GM23338 (cell line): Measurements from ENCODE around the gene SPINDOC. TPM values are rescaled to one million over a fixed set of nuclear protein-coding genes. Genes with fewer than 3 reads are reported as not detected.

Experiments
- ATAC-seq: fragments of 200-7000 bp; cut with Tn5 transposase; 3 replicates; pipeline ENCODE4 v1.9.1; 2020
- DNase-seq: peaks from one replicate; pipeline ENCODE4 v3.0.0-alpha.2; 2015; ENCODE audit warnings: low spot score
- H2AFZ ChIP-seq: fragments of 200-600 bp; sonication (generic); 2 replicates; pipeline ENCODE4 v1.8.0; 2016; ENCODE audit warnings: antibody characterized with exemption, mild to moderate bottlenecking, moderate library complexity
- H3F3A ChIP-seq: fragments of 200-600 bp; sonication (generic); replicated peaks from 2 replicates; pipeline ENCODE4 v1.8.0; 2017; ENCODE audit warnings: antibody characterized with exemption, mixed run types, low read depth
- H3K27ac ChIP-seq: fragments of 200-600 bp; sonication (generic); 2 replicates; pipeline ENCODE4 v1.6.1; 2016; ENCODE audit warnings: low read depth
- H3K27me3 ChIP-seq: fragments of 200-600 bp; sonication (generic); 2 replicates; pipeline ENCODE4 v1.8.0; 2016; ENCODE audit warnings: mild to moderate bottlenecking, mixed run types, moderate library complexity; ENCODE audit not compliant: insufficient read depth
- H3K36me3 ChIP-seq: fragments of 200-600 bp; sonication (generic); 2 replicates; pipeline ENCODE4 v1.8.0; 2016; ENCODE audit warnings: mild to moderate bottlenecking; ENCODE audit not compliant: insufficient read depth
- H3K4me1 ChIP-seq: fragments of 200-600 bp; sonication (generic); 2 replicates; pipeline ENCODE4 v1.8.0; 2016; ENCODE audit warnings: mild to moderate bottlenecking, moderate library complexity; ENCODE audit not compliant: insufficient read depth
- H3K4me2 ChIP-seq: fragments of 200-600 bp; sonication (generic); 2 replicates; pipeline ENCODE4 v1.7.1; 2017; ENCODE audit warnings: mixed run types
- H3K4me3 ChIP-seq: fragments of 200-600 bp; sonication (generic); 2 replicates; pipeline ENCODE4 v1.6.1; 2016; ENCODE audit warnings: mixed run types
- H3K79me2 ChIP-seq: fragments of 200-600 bp; sonication (generic); replicated peaks from 2 replicates; pipeline ENCODE4 v1.8.0; 2017; ENCODE audit warnings: mild to moderate bottlenecking; ENCODE audit not compliant: insufficient read depth
- H3K9me2 ChIP-seq: fragments of 200-600 bp; sonication (generic); 2 replicates; pipeline ENCODE4 v1.8.0; 2017; ENCODE audit not compliant: insufficient read depth
- H4K20me1 ChIP-seq: fragments of 200-600 bp; sonication (generic); replicated peaks from 2 replicates; pipeline ENCODE4 v1.8.0; 2017; ENCODE audit warnings: mild to moderate bottlenecking; ENCODE audit not compliant: insufficient read depth
- H3K27ac Mint-ChIP-seq: 2 replicates; pipeline ENCODE4 v1.8.0; 2020; ENCODE audit warnings: inconsistent platforms, mild to moderate bottlenecking, moderate library complexity, mixed read lengths
- H3K27me3 Mint-ChIP-seq: 3 replicates; pipeline ENCODE4 v1.8.0; 2022; ENCODE audit warnings: low read depth, mild to moderate bottlenecking, moderate library complexity, mixed read lengths, inconsistent platforms; ENCODE audit not compliant: insufficient read depth, poor library complexity
- H3K36me3 Mint-ChIP-seq: 3 replicates; pipeline ENCODE4 v1.8.0; 2021; ENCODE audit warnings: low read depth, mild to moderate bottlenecking, inconsistent platforms, moderate library complexity, mixed read lengths
- H3K4me1 Mint-ChIP-seq: 3 replicates; pipeline ENCODE4 v1.8.0; 2020; ENCODE audit warnings: mild to moderate bottlenecking, inconsistent platforms, mixed read lengths
- H3K4me3 Mint-ChIP-seq: 3 replicates; pipeline ENCODE4 v1.8.0; 2021; ENCODE audit warnings: moderate library complexity, mild to moderate bottlenecking, inconsistent platforms, mixed read lengths
- H3K9me3 Mint-ChIP-seq: 3 replicates; pipeline ENCODE4 v1.8.0; 2020; ENCODE audit warnings: moderate library complexity, mild to moderate bottlenecking, inconsistent platforms, mixed read lengths
- CREB1 ChIP-seq: fragments of 250-450 bp; sonication (Bioruptor Pico); IDR thresholded peaks from 2 replicates; pipeline ENCODE4 v1.5.0; 2020; ENCODE audit warnings: low read depth, mild to moderate bottlenecking, moderate library complexity
- CTCF ChIP-seq, 2 experiments: fragments of 200-600 bp in 1 of 2; sonication (generic) in 1 of 2; conservative IDR thresholded peaks; 2 replicates each; pipeline versions ENCODE4 v1.5.1 to v1.6.1; 2016 to 2017; ENCODE audit warnings: antibody characterized with exemption in 2 of 2, low read depth in 2 of 2, mild to moderate bottlenecking in 2 of 2, moderate library complexity in 1 of 2
- EZH2 ChIP-seq: fragments of 200-600 bp; sonication (generic); IDR thresholded peaks from one replicate; pipeline ENCODE4 v1.8.0; 2017; ENCODE audit warnings: antibody characterized with exemption, mild to moderate bottlenecking, low read depth; ENCODE audit not compliant: unreplicated experiment
- EZH2phosphoT487 ChIP-seq: fragments of 200-600 bp; sonication (generic); IDR thresholded peaks from one replicate; pipeline ENCODE4 v1.8.1; 2018; ENCODE audit warnings: antibody characterized with exemption; ENCODE audit not compliant: unreplicated experiment
- JUNB ChIP-seq: IDR thresholded peaks from one replicate; pipeline ENCODE4 v1.6.1; 2016; ENCODE audit warnings: antibody characterized with exemption; ENCODE audit not compliant: unreplicated experiment
- NANOG ChIP-seq: IDR thresholded peaks from 2 replicates; pipeline ENCODE4 v1.6.1; 2016; ENCODE audit warnings: antibody characterized with exemption, borderline replicate concordance
- POLR2AphosphoS5 ChIP-seq: IDR thresholded peaks from 2 replicates; pipeline ENCODE4 v1.6.1; 2016; ENCODE audit warnings: antibody characterized with exemption, low read depth
- REST ChIP-seq: IDR thresholded peaks from one replicate; pipeline ENCODE4 v1.6.1; 2018; ENCODE audit warnings: antibody characterized with exemption; ENCODE audit not compliant: unreplicated experiment
- STAT1 ChIP-seq: IDR thresholded peaks from one replicate; pipeline ENCODE4 v1.6.1; 2016; ENCODE audit warnings: antibody characterized with exemption; ENCODE audit not compliant: unreplicated experiment
- ZNF114 ChIP-seq: fragments of 250-450 bp; sonication (Bioruptor Pico); IDR thresholded peaks from 2 replicates; pipeline ENCODE4 v1.5.0; 2020; ENCODE audit warnings: mild to moderate bottlenecking, moderate library complexity
- ZNF331 ChIP-seq: fragments of 250-450 bp; sonication (Bioruptor Pico); IDR thresholded peaks from 2 replicates; pipeline ENCODE4 v1.5.0; 2020; ENCODE audit warnings: low read depth, mild to moderate bottlenecking, moderate library complexity
- ZNF462 ChIP-seq: fragments of 250-450 bp; sonication (Bioruptor Pico); IDR thresholded peaks from 2 replicates; pipeline ENCODE4 v1.5.0; 2020; ENCODE audit warnings: mild to moderate bottlenecking, moderate library complexity
- polyA plus RNA-seq: library from polyadenylated mRNA; unstranded; fragments of >200 nt; fragmentation: Nextera tagmentation; extraction: Ambion mirVana; gene quantifications from 2 replicates; pipeline ENCODE4 v1.2.1, GENCODE V29; 2016
- total RNA-seq: library from RNA; depleted of rRNA; stranded (reverse); fragments of >200 nt; shearing (Covaris generic); gene quantifications from 2 replicates; pipeline ENCODE4 v1.2.3, GENCODE V29; 2014

The SPINDOC gene
- total and polyA plus RNA-seq, 2 experiments from 2014 or later, result 9.4 to 84.7 TPM

GRCh38 chr11:63866211-63866610, 53.0 kb downstream of the SPINDOC start (continued):
- no peak for TF ChIP-seq CTCF (conservative IDR thresholded peaks at IDR 0.05; ENCODE audit: low read depth in 2 of 2)

GRCh38 chr11:63867511-63867910, 54.3 kb downstream of the SPINDOC start:
- Histone ChIP-seq H4K20me1 (peaks cover 42% of the 10 kb centered on the region), H3F3A (peaks cover 9% of the 10 kb centered on the region; the same call in 1 of the 2 replicates), H3K27me3 (no peaks in the 10 kb centered on the region), H3K4me2 (peak overlapping the region; percentile 45; the same call in 1 of the 2 replicates), H2AFZ (no peak overlapping the region), H3K4me1 (peaks cover 32% of the 10 kb centered on the region), H3K9me2 (no peaks in the 10 kb centered on the region), H3K36me3 (no peaks in the 10 kb centered on the region; the same call in 1 of the 2 replicates), H3K4me3 (no peak overlapping the region), H3K27ac (peak overlapping the region; percentile 1; the same call in 1 of the 2 replicates), H3K79me2 (peaks cover 89% of the 10 kb centered on the region)
- Mint-ChIP-seq H3K4me1 (peaks cover 62% of the 10 kb centered on the region), H3K36me3 (peaks cover under 1% of the 10 kb centered on the region; the same call in 2 of the 3 replicates), H3K4me3 (no peak overlapping the region), H3K27me3 (peaks cover 2% of the 10 kb centered on the region), H3K27ac (no peak overlapping the region; the same call in 1 of the 2 replicates), H3K9me3 (no peaks in the 10 kb centered on the region)
- ATAC-seq (no peak), DNase-seq (no peak)
- no peak for TF ChIP-seq ZNF331 (CRISPR knock-in tag)
- TF ChIP-seq JUNB, result no peak
- no peak for TF ChIP-seq ZNF114 (CRISPR knock-in tag)
- TF ChIP-seq STAT1, result no peak
- no peak for TF ChIP-seq CTCF (conservative IDR thresholded peaks at IDR 0.05; ENCODE audit: low read depth in 2 of 2)
- no peak for TF ChIP-seq POLR2AphosphoS5
- TF ChIP-seq CREB1 (CRISPR knock-in tag), result no peak
- TF ChIP-seq EZH2phosphoT487, result no peak
- no peak for TF ChIP-seq REST
- TF ChIP-seq ZNF462 (CRISPR knock-in tag), result no peak
- TF ChIP-seq NANOG, result no peak
- no peak for TF ChIP-seq EZH2
